Stimulated activated CD4-positive, alpha-beta T cell treated with anti-CD3 and anti-CD28 coated beads, Interleukin-4, amount 100 ng/mL, for 4 hours (primary cell): ENCODE results near the gene MEIS2.
"Not testable (repeated sequence)": the region's sequence is repeated elsewhere in the genome, so short reads cannot be mapped to it uniquely, and the experiment has no call there.

Source experiments
- DNase-seq, 2 experiments: peaks; one replicate each; pipeline ENCODE4 v3.0.0-alpha.2; 2020

Gene MEIS2

DNA sequence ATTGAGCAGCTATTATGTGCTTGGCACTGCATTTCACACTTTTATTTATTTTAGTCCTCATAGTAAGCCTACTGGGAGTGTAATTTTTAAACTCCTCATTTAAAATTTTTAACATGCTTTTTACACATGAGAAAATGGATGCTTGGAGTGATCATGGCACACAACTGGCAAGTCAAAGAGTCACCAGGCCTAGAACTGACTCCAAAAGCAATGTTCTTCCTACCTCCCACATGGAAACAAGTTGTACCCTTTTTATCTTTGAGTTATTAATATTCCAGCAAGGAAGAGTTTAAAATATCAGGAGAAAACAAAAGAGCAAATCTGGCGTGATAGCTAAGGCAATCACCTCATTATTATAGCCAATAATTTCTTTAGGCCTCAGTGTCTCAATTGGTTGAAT, 100.6 kb downstream of the MEIS2 start:
- DNase-seq: no peak

DNA sequence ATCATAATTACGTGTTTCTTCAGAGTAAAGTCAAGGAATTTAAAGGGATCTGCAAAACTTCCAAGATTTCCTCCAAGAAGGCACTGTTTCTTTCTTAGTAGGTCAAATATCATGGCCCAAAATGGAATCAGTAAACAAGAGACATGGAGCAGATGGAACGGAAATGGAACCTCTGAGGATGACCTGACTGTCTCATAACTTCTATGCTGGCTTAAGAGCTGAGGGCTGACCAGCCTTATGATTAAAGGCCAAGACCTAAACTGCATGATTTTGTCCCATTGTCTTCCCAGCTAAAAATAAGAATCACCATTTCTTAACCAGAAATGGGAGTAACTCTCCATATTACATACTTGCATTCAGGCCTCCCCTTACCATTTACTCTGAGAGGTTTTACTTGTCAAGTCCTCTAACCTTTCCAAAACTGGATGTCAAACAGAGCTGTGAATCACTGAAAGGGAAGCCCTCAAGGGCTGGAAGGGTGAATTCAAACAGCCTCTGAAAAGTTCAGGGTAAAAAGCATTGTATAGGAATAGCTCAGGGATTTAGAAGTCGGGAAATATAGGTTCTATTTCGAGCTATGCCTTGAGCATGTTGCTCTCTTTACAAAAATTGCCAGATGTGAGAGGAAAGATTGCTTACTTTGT, 103.7 kb downstream of the MEIS2 start:
- DNase-seq: no peak

DNA sequence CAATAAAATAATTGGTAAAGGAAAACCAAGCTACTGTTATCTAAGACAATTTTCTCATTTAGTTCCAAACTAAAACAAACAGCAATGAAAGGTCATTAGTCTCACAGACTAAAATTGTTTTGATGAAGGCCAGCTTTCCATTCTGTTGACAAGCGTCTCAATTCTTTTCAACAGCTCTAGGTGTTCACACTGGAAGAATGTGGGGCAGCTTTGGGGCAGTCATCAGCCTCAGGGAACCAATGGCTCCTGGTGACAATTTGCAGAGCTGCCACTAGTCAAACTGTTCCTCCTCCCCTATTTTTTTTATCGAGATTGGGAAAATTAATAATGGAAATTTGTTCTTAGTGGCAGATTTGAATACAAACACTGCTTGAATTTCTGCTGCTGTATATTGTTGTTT, 104.2 kb downstream of the MEIS2 start:
- no peak for DNase-seq

DNA sequence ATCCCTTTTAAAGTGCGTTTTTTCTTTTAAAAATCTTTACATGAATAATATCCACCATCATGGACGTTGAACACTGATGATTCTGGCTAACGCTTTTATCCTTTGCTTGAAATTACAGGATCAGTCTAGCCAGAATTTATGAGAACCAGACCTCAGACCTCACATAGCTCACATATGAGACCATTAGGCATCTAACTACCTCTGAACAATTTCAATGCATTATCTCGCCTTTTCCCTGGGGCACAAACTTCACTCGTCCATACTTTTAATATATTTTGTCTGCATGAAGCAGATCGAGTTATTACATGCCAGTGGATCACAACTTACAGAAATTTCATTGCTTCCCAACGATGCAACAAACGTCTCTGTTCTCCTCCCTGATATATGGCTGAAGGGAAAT, 105.6 kb downstream of the MEIS2 start:
- DNase-seq: no peak

DNA sequence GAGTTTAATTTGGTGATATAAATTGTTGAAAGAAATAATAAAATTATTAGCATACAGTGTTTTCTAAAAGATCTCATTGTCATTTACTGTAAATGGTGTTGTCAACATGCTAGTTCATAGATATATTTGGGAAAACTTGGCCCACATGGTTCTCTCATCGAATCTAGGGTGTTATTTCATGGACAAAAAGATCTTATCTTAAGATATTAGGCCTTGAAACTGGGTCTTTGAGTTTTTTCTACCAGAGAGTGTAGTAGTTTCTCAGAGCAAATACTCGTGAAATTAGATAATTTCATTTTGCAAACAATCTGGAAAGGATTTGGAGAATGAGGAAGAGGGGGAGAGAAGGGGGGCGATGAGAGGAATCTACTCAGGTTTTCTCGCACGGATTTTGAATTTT, 107.9 kb downstream of the MEIS2 start:
- DNase-seq: no peak

DNA sequence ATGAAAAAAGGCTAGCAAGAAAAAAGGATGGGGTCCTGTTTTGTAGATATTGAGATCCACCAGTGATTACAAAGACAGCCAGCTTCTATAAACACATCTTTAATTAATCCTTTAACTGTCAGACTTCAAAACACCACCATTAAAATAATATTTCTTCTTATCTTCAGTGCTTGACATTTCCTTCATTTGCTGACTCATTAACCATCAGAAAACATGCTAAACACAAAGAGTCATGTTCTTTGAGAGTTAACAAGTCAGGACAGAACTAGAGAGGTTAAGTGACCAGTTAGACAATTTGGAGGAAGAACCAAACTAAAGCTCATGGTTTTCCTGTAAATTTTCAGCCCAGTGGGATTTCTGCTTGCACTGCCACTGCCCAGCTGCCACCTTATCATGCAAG, 111.4 kb downstream of the MEIS2 start:
- no peak for DNase-seq

DNA sequence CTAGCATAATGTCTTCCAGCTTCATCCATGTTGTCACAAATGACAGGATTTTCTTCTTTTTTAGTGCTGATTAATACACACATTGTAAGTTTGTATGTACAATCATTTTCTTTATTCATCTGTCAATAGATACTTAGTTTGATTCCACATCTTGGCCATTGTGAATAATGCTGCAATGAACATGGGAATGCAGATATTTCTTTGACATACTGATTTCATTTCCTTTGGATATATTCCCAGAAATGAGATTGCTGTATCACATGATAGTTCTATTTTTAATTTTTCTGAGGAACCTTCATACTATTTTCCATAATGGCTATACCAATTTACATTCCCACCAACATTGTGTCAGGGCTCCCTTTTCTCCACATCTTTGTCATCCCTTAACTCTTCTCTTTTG, 117.9 kb downstream of the MEIS2 start:
- no peak for DNase-seq

DNA sequence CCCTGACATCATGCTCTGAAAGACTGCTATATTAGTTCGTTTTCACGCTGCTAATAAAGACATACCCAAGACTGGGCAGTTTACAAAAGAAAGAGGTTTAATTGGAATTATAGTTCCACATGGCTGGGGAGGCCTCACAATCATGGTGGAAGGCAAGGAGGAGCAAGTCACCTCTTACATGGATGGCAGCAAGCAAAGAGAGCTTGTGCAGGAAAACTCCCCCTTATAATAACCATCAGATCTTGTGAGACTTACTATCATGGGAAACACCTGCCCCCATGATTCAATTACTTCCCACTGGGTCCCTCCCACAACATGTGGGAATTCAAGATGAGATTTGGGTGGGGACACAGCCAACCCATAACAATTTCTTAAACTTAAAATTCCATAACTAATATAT, 120.1 kb downstream of the MEIS2 start:
- DNase-seq: not testable (repeated sequence)

DNA sequence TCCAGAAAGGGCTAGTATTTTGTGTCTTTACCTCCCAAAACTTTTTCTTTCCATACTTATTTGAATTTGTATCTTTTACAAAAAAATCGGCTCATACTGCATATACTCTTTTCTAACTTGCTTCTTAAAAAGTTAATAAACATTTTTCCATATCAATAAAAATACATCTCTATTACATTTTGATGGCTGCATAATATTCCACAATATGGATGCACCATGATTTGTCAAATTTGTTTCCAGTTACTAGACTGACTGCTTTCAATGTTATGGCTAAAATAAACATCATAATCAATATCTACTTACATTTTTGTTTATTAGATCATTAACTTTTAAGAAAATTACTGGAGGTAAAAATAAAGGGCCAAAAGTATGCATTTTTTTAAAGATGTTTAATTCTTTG, 121.7 kb downstream of the MEIS2 start:
- no peak for DNase-seq

DNA sequence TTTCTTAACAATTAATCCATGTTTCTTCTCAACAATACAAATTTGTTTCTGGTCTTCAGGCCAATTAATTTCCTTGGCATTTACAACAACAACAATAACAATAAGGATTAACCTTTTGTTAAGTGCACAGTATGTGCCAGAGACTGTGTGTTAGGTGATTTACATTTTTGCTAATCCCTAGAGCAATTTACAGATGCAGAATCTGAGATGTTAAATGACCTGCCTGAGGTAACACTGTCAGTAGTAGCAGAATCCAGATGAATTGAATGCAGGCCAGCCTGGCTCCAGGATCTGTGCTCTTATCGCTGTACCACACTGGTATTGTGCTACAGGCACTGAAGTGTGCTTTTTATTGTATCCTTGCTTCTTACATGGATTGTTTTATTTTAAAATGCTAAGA, 122.2 kb downstream of the MEIS2 start:
- DNase-seq: no peak

DNA sequence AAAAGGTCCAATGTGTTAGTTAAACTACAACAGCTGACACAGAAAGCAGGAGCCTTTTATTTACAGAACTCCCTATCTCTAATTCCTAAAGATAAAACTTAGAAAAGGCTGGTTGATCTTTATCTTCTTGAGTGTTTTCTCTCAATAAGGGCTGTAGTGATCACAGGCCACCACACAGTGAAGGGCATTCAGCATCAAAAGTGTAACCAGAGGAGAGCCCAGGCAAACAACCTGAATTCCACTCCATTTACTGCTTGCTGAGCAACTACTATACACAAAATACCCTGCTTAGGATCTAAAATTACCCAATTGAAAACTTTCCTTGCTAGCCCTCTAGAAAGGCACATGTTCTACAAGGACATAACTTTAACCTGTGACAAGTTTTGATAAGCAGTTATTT, 122.7 kb downstream of the MEIS2 start:
- DNase-seq: no peak

DNA sequence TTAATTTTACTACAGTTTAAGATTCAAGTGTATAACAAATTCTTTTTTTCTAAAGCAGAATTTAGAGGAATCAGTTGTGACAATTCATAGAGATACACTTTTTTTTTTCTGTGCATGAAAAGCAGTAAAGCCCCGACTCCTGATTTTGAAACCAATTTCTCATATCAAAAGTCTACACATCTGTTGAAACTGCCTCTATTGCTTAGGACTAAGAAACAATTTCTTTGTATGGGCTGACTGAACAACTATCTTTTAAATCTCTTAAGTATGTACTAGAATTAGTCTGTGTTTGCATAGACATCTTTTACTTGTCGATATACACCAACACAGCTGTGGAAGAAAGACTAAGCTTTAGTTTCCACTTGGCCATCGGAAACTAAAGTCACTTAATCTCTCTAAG, 127.6 kb downstream of the MEIS2 start:
- no peak for DNase-seq

DNA sequence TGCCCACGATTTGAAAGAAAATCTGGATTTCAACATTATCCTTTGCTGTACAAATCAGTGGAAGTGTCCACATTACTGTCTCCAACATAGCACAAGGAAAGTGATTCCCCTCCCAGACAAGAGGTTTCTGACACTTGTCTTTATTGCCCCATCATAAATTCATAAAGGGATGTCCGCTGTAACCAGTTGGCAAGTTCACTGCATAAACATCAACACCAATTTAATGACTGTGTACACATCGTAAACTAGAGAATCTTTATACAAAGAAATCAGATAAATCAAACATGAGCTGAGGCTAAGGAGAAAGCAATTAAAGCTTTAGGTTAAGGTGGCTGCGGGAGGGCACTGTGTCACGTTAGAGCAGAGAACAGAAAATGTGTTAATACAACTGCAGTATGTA, 129.8 kb downstream of the MEIS2 start:
- no peak for DNase-seq

DNA sequence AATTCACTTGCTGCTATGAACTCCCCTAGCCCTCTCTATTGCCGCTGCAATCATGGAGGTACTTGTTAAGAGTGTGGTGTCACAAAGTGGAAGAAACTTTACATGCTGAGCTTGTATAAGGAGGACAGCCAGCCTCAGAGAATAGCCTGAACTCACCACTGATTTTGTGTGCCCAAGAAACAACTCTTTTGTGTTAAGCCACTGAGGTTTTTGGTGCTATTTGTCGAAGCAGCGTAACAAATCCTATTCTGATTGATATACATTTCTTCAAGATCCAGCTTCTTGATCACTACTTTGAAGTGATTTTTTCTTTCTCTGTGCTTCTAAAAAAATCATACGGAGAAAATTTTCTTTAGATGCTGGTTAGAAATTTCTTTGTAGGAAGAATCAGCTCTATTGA, 132.4 kb downstream of the MEIS2 start:
- DNase-seq: no peak

DNA sequence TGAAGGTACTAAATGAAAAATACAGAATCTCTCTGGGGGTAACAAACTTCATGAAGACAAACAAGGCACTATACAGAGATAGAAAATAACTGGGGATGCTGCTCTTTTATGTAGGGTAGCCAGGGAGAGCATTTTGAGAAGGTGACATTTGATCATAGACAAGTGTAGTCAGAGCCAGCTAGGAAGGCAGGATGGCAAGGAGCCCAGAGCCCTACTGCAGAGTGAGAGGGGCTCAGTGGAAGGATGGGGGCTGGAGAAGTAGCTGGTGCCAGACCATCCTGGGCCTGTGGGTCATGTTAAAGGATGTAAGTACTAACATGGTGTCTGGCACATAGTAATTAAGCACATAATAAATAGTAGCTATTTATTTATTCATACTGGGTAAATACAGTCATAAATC, 133.6 kb downstream of the MEIS2 start:
- no peak for DNase-seq

DNA sequence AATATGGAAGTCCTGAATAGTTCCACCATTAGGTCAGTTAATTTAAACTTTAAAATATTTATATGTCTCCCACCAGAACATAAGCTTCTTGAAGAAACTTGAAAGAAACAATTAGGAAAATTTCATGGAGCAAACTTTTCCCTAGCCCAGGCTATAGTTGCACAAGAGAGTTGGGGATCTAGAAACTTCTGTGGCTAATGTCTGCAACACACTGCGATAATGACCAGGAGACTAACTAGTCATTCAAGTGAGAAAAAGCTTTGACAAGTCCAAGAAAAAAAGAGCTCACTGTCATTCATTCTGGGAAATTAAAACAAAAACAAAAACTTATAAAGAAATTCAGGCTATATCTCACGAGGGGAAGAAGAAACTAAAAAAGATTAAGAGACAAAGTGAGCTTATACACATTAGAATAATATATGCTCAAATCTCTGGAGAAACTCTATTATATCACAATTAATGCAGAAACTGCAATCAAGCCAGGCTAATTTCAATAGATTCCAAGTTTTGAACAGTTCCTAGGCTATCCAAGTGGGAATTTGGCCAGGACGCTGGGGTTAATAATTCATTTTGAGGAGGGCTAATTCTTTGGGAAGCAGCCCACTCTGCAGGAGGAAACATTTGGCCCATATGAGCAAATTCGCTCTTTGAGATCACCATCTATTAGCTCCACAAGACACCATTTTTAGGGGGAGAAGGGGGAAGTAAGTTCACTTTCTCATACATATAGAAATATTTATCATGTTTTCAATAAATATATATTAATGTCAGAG, 134.6 kb downstream of the MEIS2 start:
- DNase-seq: no peak

DNA sequence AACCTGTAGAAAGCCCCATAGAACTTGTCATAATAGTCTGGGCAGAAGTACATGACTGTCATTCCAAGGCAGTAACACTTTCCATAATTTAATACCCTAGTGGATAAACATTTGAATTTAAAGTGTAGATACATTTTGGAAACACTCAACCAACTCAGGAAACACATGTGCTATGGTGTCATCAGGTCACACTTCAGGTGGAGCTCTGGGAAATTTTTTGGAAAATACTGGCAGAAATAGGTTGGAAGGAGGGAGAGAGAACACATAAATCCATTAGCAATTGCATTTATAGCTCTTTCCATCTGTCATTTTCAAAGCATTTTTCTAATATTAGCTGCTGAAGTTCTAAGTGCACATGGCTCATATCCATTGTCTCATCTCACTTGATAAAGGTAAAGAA, 135.7 kb downstream of the MEIS2 start:
- no peak for DNase-seq

DNA sequence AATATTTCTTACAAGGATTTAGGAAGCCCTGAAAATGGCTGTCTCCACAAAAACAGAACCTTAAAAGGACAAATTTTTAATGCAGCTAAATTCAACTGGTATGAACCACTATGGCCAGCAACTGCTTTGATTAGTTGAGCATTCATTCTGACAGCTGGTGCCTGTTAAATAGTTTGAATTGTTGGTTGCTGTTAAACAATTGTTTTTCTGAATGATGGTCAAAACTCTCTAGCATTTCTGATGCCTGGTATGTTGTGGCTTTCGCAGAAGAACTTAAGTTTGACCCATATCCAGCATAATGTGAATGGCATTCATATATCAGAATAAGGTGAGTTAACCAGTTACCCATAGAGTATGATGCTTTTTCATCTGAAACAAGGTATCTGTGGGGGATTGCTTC, 138.4 kb downstream of the MEIS2 start:
- no peak for DNase-seq

DNA sequence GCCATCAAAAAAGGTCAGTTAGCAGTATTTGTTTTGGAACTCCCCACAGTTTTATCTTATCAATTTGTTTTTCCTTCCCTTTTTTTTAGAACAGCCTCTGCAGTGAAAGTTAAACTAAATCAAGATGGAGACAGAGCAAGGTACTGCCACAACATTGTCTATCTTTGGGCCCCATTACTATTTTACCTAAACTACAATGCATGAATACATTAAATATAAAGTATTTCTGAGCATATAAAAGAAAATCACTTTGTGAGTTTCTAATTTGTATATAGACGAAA, 139.5 kb downstream of the MEIS2 start:
- no peak for DNase-seq

DNA sequence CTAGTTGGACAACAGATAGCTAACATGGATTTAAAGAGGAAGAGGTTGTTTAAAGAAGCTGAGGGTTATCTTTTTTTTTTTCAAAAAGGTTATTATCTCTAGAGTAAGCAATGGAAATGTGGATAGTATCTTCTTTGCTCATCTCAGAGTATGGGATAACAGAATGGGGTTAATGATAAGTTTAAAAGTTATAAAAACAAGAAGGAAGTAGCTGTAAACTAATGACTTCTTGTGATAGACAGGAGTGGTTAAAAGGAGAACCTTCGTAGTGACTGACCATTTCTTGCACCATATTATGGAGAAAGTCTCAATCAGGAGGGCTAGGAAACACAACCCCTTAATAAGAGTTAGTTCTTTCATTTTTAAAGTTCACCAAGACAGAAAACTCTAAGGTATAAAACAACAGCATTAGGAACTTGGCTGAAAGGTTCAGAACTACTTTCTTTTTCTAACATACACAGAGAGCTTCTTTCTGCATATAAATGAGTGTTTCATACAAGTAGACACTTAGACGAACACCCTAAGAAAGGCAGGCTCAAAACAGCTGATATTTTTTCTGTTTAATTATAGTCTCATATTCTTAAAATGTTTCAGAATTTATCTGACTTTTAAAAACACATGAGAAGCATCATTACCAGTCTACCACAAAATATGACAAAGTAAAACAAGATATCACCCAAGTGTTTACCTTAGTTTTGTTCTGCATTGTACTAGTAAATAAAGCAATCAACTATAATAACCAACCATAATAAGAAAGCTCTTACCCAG, 140.0 kb downstream of the MEIS2 start:
- DNase-seq: no peak

DNA sequence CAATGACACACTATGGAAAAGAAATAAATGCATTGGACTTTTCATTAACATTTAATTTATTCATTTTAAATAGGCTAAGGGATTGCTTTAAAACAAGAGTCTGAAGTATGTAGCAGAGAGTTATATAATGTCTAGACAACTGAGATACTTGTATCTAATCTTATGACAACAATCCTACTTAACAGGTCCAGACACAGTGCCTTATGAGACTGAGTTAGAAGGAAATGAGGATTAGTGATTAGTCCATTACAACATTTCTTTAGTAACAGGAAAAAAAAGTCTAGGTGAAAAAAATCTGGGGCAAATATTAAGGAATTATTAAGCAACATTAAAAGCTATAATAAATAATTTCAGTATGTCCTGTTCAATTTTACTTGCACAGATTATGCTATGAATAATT, 140.6 kb downstream of the MEIS2 start:
- DNase-seq: no peak

DNA sequence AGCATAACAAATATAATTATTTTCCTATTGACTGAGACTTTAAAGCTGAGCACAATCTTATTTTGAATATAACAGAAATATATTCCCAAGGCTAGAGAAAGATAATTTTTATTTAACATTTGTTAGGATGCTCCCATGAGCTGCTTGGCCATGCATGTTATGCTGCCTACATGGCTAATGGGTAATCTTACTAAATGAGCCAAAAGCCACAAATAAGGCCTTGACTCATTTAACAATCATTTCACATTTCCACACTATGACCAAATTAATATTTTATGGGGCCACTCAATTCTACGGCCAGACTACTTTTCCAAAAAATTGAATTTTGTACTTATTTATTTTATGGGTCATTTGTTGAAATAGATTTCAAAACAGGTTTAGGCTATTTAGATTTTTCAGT, 141.7 kb downstream of the MEIS2 start:
- no peak for DNase-seq

DNA sequence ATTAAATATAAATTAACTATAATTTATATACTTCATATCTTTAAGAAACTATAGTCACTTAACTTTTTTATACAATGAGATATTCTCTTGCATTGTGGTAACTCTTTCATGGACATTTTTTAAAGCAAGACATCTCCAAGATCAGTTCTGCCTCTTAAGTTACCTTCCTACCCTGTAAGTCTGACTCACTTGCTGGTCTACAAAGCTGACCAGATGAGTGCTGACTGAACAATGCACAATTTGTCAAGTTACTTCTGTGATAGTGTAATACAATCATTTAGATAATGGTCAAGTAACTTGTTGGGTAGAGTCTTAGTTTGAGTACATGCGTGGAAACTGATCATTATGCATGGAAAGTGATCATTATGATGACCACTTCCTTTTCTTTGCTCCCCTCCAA, 145.9 kb downstream of the MEIS2 start:
- DNase-seq: no peak

DNA sequence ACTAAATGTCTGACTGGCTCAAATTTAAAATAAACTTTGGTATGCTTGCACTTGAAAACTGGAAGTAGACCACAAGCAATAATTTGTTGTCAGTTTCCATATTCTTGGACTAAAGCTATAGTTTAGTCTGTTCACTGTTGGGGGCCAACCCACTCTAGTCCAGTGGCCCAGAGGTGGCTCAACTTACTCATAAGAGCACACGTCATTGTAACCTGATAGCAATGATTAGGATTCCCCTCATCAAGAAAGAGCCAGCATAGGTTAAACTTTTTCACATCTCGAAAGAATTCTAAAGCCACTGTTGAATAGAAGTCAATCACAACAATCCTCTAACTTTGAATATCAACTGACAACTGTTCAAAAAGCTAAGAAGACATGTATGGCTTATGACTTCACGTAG, 147.0 kb downstream of the MEIS2 start:
- DNase-seq: no peak
